ENCODE results near the gene ITPRID2.

ITPRID2 gene

DNA sequence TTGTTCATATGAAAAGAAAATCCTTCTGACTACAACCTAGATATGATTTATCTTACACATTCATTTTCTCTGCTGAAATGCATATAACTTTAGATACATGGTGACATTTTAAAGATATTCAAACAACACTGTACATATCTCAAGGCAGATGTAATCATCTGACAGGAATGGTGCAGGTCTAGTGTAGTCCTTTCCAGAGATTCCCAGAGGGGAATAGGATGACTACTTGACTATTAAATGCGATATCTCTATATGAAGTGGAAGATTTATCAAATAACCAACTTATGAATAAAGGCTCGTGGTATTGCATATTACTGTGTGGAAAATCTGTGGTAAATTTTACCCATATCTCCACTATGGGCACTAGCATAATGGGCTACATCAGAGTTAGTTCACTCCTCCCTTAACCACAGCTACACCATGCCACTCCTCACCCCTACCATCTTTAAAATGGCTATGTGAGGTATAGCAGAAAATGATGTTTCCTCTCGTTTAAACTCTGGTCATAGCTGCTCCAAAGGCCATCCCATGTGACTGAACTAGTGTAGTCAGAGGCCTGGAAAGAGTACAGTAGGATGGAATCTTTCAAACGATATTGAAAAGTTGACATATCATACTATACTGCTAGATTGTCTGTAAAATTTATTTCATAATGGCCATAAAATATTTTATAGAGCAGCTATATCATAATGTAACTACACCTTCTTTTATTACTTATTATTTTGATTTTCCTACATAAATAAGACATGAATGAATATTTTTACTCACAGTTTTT is 9.1 kb upstream of the ITPRID2 start:
- no peak for DNase-seq (ENCODE audit: low read depth in 2 of 2)

GRCh38 chr2:181884601-181885000 is 6.9 kb upstream of the ITPRID2 start:
- no peak for DNase-seq (ENCODE audit: low read depth in 2 of 2)

DNA sequence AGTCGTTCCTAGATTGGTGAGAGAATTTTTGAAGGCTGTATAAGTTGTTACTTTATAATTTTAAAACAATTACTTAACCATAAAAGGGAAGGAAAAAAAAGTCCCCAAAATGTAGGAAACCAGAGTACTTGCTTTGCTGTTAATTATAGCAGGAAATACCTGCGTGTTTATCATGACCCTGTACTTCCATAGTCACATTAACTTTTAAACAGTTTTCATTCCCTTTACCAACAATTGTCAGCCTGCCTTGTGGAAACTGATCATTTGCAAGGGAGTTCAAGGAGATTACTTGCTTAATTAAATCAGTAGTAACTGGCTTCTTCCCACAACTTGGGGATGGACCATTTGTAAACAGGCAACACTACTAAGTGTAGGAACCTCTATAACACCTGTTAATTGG is 6.4 kb upstream of the ITPRID2 start:
- DNase-seq (ENCODE audit: low read depth in 2 of 2): no peak

- no peak for DNase-seq (ENCODE audit: low read depth in 2 of 2)
These were observed 5.3 kb upstream of the ITPRID2 start for GRCh38 chr2:181886192-181886591.

GRCh38 chr2:181887045-181887444 is 4.5 kb upstream of the ITPRID2 start:
- no peak for DNase-seq (ENCODE audit: low read depth in 2 of 2)

DNA sequence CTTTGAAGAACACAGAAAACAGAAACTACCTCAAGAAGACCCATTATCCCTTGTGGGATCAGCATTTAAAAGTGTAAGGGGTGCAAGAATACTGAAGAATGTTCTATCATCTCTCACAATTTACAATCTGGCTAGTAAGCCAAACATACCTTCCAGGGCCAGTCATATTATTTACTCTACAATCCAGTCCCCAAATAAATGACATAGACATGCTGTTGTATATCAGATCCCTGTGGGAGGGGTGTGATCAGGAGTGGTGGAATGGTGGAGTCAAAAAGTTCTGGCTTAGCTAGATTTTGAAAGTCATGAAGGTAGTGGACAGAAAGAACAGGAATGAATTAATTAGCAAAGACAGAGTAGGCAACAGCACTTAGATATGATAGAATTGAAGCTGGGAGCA is 1.8 kb upstream of the ITPRID2 start:
- no peak for DNase-seq (ENCODE audit: low read depth in 2 of 2)

GRCh38 chr2:181890271-181890670 is 1.3 kb upstream of the ITPRID2 start:
- DNase-seq (ENCODE audit: low read depth in 2 of 2): no peak

DNA sequence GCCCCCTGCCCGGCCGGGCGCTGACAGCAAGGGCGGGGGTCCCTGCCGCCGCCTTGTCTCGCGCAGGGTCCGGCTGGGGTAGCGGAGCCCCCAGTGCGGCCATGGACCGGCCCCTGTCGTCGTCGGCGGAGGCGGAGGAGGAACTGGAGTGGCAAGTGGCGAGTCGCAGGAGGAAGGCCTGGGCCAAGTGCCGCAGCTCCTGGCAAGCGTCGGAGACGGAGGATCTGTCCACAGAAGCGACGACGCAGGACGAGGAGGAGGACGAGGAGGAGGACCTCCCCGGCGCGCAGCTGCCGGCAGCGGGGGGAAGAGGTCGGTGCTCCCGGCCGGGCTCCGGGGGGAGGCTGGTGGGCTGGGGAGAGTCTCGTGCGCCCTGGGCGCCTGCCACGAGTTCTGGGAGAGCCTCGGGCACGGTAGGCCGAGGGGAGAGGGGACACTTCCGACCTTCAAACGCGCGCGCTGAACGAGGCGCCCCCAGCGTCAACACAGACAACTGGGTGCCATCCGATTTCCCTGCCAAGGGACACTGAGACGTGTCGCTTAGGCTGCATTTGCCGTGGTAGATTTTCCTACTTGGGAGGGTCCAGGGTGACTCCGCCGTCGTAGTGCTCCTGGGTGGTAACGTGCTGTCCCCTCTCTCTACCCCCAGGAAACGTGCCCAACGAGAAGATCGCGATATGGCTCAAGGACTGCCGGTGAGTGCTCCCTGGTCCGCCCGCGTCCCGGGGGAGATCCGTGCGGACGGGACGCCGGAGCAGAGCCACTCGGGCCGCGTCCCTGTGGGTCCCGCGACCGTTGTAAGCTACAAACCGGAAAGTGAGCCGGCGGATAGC is 652 bp downstream of the ITPRID2 start:
- DNase-seq (ENCODE audit: low read depth in 2 of 2): peak; percentile 40 to 42

- no peak for DNase-seq (ENCODE audit: low read depth in 2 of 2)
These were observed 1.4 kb downstream of the ITPRID2 start for GRCh38 chr2:181892799-181893435.

GRCh38 chr2:181894381-181894780 is 2.9 kb downstream of the ITPRID2 start:
- DNase-seq (ENCODE audit: low read depth in 2 of 2): no peak

DNA sequence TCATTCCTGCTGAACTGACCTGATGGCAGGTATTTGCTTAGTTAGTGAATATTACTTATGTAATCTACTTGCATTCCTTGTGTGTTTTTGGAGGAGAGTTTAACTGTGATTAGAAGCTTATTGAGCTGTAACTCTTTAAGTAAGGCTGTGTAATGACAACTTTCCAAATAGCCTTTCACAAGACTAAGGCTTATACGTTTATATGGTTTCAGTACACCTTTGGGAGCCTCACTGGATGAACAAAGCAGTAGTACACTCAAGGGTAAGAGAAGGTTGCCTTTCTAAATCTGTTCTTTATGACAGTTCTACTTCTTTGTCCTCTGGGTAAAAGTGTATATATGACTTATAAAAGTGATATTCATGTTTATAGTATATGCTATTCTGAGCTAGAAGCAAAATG is 4.3 kb downstream of the ITPRID2 start:
- DNase-seq (ENCODE audit: low read depth in 2 of 2): no peak

DNA sequence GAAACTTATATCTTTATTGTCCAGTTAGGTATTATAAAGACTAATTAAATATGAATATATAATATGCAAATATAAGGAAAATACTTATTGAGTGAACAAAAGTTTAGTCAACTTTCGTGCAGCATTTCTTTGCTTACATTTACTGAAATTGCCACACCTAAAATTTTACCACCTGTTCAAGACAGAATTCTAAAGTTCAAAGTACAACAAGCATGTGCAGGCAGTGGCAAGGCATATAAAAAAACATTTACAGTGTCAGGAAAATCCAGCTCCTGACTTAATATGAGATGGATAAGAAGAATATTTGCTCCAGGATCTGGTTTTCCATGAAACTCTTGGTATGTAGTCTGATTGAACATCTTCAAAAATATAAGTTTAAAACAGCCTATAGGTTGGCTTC is 4.8 kb downstream of the ITPRID2 start:
- no peak for DNase-seq (ENCODE audit: low read depth in 2 of 2)

DNA sequence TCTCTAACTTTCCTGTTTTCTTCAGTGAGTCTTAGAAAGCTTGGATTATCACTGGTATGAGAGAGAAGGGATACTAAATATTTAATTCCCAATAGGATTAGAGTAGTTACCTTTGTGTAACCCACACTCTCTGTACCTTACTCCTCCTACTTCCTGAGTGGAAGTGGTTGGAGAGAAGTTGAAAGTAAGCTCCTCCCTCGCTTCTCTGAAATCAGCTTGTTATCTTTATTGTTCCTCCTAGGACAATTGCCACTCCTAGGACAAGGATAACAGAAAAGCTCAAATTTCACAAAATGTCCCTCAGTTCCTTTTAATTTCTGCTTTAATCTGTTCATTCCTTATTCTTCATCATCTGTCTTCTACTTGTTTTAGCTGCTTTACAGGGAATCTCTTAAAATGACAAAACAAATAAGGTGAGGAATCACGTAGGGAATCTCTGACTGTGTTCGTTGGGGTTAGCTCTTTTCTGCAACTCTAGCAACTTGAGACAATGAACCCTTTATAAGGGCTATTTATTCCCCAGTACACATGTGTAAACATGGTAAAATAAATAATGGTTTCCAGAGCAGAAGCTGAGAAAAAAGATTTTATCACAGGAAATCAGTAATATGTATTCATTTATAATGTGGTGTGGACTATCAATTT is 8.6 kb downstream of the ITPRID2 start:
- no peak for DNase-seq (ENCODE audit: low read depth in 2 of 2)

GRCh38 chr2:181902625-181903024 is 11.1 kb downstream of the ITPRID2 start:
- no peak for DNase-seq (ENCODE audit: low read depth in 2 of 2)

DNA sequence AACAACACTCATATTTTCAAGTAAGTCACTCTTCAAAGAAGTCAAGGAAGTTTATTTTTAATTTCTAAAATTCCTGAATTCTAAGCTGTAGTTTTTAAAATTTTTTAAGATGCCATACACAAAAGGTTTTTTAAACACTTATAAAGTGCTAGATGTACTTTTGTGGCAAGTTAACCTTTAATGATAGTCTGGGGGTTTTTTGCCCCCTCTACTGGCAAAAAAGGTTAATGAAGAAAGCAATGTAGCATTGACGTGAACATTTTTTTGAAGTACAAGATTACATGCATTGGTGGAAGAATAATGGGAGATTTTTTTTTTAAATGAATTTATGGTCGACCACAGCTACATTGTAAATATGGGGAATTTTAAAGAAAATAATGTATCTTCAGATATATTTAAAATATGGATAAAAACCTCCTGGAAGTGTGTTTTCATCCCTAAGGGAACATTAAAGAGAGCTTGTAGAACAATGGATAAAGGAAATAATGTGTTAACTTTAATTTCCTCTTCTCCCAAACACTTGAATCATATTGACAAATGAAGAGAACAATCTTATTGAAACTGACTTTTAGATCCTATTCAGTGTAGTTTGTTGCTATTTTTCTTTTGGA is 12.6 kb downstream of the ITPRID2 start:
- DNase-seq (ENCODE audit: low read depth in 2 of 2): no peak

- no peak for DNase-seq (ENCODE audit: low read depth in 2 of 2)
These were observed 15.5 kb downstream of the ITPRID2 start for GRCh38 chr2:181907057-181907456.

DNA sequence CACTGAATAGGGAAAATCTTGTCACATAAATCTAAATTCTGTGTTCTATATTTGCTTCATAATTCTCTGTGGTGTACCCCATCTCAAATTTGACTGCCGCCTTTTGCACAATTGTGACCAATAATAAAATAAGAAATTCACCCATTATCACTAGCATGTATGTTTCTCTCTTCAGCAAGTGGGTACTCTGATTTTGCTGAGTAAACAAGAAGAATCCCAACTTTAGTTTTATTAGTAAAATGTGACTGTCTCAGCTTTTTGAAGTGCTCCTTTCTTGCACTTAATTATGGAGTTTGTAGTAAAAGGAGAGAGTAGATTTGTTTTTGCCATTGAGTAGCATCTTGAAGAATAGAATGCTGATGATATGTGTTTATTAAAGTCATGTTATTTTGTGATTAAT is 16.1 kb downstream of the ITPRID2 start:
- DNase-seq (ENCODE audit: low read depth in 2 of 2): no peak

DNA sequence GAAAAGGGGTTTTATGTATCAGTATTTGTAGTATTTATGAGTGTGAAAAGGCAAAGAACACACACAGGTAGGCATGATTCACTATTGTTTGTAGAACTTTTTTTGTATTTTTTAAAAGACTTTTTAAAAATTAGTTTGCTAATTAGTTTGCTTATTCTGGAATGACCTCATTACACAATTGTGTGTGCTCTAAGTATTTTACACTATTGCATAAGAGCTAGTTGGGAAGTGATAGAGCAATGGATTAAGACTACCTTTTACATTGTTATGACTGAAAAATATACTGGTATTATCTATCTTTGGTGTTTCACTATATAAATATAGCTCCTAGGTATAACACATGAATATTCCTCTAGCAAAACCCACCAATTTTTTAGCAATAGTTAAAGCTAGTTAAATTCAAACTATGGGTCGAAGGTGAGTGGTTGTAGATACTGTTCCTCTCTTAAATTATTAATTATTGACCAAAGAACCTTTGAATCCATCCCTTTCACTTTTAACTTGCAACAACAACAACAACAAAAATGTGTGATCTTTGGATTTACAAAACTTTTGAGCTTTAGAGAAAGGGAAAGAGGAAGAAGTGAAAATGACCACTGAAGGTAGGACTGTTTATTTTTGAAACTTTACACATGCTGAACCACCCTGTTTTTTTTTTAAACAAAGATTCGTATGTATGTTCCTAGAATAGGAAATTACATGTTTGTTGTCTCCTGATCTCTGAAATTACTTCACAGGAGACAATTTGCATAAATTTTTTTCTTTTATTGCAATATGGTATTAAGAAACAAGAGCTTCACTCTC is 18.7 kb downstream of the ITPRID2 start:
- DNase-seq (ENCODE audit: low read depth in 2 of 2): no peak

DNA sequence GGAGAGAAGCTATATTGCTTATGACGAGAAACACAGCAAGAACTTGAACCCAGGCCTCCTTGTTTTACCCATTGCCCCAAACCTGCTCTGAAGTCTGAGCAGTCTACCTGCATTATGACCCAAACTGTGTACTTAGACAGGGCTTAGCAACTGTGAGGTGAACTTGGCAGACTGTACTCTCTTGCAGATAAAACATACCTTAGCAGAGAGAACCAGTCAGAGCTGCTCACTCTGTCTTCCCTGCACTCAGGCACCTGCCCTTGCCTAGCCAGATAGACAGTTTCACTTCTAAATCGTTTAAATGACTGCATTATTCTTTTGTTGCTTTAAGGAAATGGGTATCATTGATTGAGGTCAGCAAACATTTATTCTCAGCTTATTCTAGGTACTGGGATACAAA is 20.3 kb downstream of the ITPRID2 start:
- no peak for DNase-seq (ENCODE audit: low read depth in 2 of 2)

DNA sequence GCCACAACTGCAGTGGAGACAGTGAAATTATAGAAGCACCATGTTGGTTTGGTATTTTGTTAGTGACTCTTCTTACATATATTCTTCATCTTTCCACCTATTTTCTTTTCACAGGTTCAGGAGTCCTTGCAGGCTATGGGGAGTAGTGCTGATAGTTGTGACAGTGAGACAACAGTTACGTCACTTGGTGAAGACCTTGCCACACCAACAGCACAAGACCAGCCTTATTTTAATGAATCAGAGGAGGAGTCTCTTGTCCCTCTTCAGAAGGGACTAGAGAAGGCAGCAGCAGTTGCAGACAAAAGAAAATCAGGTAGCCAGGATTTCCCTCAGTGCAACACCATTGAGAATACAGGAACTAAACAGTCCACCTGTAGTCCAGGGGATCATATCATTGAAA is 23.6 kb downstream of the ITPRID2 start:
- DNase-seq (ENCODE audit: low read depth in 2 of 2): no peak
